Osteocyte (in vitro differentiated cells): ENCODE data around the gene RACGAP1. TPM values are rescaled to one million over a fixed set of nuclear protein-coding genes. Genes with fewer than 3 reads are reported as not detected.

Experiments
- DNase-seq: peaks from one replicate; pipeline ENCODE4 v3.0.0; 2021; ENCODE audit warnings: mixed read lengths; ENCODE audit not compliant: unreplicated experiment; ENCODE audit errors: extremely low spot score
- H3K27ac Mint-ChIP-seq: one replicate; pipeline ENCODE4 v1.8.0; 2021; ENCODE audit warnings: mild to moderate bottlenecking, mixed read lengths; ENCODE audit not compliant: unreplicated experiment
- H3K27me3 Mint-ChIP-seq: one replicate; pipeline ENCODE4 v1.8.0; 2021; ENCODE audit warnings: mixed read lengths; ENCODE audit not compliant: unreplicated experiment
- H3K36me3 Mint-ChIP-seq: one replicate; pipeline ENCODE4 v1.8.0; 2021; ENCODE audit warnings: mixed read lengths; ENCODE audit not compliant: unreplicated experiment
- H3K4me1 Mint-ChIP-seq: one replicate; pipeline ENCODE4 v1.8.0; 2021; ENCODE audit warnings: mixed read lengths; ENCODE audit not compliant: unreplicated experiment
- H3K4me3 Mint-ChIP-seq: one replicate; pipeline ENCODE4 v1.8.0; 2021; ENCODE audit warnings: mild to moderate bottlenecking, moderate library complexity, mixed read lengths; ENCODE audit not compliant: unreplicated experiment
- H3K9me3 Mint-ChIP-seq: one replicate; pipeline ENCODE4 v1.8.0; 2021; ENCODE audit warnings: mixed read lengths; ENCODE audit not compliant: unreplicated experiment
- total RNA-seq: library from RNA; stranded (reverse); gene quantifications from 2 replicates; pipeline ENCODE4 v1.2.1, GENCODE V29; 2021
- TF ChIP-seq, protein P1 (sequence below): fragments of 200-600 bp; sonication (generic); IDR thresholded peaks from 2 replicates; pipeline ENCODE4 v1.5.0; 2021; ENCODE audit warnings: antibody characterized with exemption, mild to moderate bottlenecking, moderate library complexity

Gene RACGAP1
- total RNA-seq, 1 donor from 2014 or later: 25.9 TPM

GRCh38 chr12:49953961-49954846 is 71.1 kb downstream of the RACGAP1 start:
- TF ChIP-seq, protein P1, sequence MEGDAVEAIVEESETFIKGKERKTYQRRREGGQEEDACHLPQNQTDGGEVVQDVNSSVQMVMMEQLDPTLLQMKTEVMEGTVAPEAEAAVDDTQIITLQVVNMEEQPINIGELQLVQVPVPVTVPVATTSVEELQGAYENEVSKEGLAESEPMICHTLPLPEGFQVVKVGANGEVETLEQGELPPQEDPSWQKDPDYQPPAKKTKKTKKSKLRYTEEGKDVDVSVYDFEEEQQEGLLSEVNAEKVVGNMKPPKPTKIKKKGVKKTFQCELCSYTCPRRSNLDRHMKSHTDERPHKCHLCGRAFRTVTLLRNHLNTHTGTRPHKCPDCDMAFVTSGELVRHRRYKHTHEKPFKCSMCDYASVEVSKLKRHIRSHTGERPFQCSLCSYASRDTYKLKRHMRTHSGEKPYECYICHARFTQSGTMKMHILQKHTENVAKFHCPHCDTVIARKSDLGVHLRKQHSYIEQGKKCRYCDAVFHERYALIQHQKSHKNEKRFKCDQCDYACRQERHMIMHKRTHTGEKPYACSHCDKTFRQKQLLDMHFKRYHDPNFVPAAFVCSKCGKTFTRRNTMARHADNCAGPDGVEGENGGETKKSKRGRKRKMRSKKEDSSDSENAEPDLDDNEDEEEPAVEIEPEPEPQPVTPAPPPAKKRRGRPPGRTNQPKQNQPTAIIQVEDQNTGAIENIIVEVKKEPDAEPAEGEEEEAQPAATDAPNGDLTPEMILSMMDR: no peak
- no peak overlapping the region for H3K27ac Mint-ChIP-seq
- no peak overlapping the region for H3K4me3 Mint-ChIP-seq
- no peaks in the 10 kb centered on the region for H3K27me3 Mint-ChIP-seq
- DNase-seq: no peak
- H3K9me3 Mint-ChIP-seq: no peaks in the 10 kb centered on the region
- peaks cover 4% of the 10 kb centered on the region for H3K4me1 Mint-ChIP-seq
- H3K36me3 Mint-ChIP-seq: no peaks in the 10 kb centered on the region

- Mint-ChIP-seq H3K9me3 (no peaks in the 10 kb centered on the region), H3K36me3 (no peaks in the 10 kb centered on the region), H3K27ac (no peak overlapping the region), H3K4me1 (no peaks in the 10 kb centered on the region), H3K27me3 (no peaks in the 10 kb centered on the region), H3K4me3 (no peak overlapping the region)
- TF ChIP-seq, protein P1: no peak
- no peak for DNase-seq
Observed at GRCh38 chr12:49953151-49953550, 72.1 kb downstream of the RACGAP1 start.

- H3K27ac Mint-ChIP-seq: no peak overlapping the region
- no peaks in the 10 kb centered on the region for H3K27me3 Mint-ChIP-seq
- no peaks in the 10 kb centered on the region for H3K36me3 Mint-ChIP-seq
- DNase-seq: no peak
- no peak overlapping the region for H3K4me3 Mint-ChIP-seq
- no peaks in the 10 kb centered on the region for H3K9me3 Mint-ChIP-seq
- TF ChIP-seq, protein P1: no peak
- no peaks in the 10 kb centered on the region for H3K4me1 Mint-ChIP-seq
Observed at GRCh38 chr12:49952391-49953055, 72.8 kb downstream of the RACGAP1 start.

GRCh38 chr12:49951411-49952240 is 73.7 kb downstream of the RACGAP1 start:
- DNase-seq: no peak
- Mint-ChIP-seq H3K4me1 (no peaks in the 10 kb centered on the region), H3K4me3 (no peak overlapping the region), H3K9me3 (no peaks in the 10 kb centered on the region), H3K27ac (no peak overlapping the region), H3K36me3 (no peaks in the 10 kb centered on the region), H3K27me3 (no peaks in the 10 kb centered on the region)
- TF ChIP-seq, protein P1: no peak
